Skin epidermis (tissue), 12 donors: Measurements from ENCODE around the gene SERHL2.
"Not testable (repeated sequence)": the region's sequence is repeated elsewhere in the genome, so short reads cannot be mapped to it uniquely, and the experiment has no call there.

Experiments
- H3K27ac ChIP-seq, 21 experiments: fragments of 200-600 bp; sonication (generic) in 11 of 21; one replicate each; pipeline ENCODE4 v1.5.0; 2020; ENCODE audit warnings: mild to moderate bottlenecking in 3 of 21, inconsistent platforms in 2 of 21, moderate library complexity in 2 of 21
- H3K4me3 ChIP-seq, 7 experiments: fragments of 200-600 bp; sonication (generic) in 2 of 7; one replicate each; pipeline ENCODE4 v1.5.0; 2020; ENCODE audit warnings: inconsistent platforms in 2 of 7, mild to moderate bottlenecking in 2 of 7, moderate library complexity in 1 of 7

The SERHL2 gene

DNA sequence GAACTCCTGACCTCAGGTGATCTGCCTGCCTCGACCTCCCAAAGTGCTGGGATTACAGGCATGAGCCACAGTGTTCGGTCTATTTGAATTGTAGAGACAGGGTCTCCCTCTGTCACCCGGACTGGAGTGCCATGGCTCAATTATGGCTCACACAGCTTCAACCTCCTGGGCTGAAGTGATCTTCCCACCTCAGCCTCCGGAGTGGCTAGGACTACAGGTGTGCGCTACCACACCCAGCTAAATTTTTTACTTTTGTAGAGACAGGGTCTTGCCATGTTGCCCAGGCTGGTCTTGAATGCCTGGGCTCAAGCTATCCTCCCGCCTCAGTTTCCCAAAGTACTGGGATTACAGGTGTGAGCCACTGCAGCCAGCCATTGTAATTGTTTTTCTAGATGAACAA is 14.2 kb downstream of the SERHL2 start:
- not testable (repeated sequence) for H3K27ac ChIP-seq, H3K4me3 ChIP-seq

DNA sequence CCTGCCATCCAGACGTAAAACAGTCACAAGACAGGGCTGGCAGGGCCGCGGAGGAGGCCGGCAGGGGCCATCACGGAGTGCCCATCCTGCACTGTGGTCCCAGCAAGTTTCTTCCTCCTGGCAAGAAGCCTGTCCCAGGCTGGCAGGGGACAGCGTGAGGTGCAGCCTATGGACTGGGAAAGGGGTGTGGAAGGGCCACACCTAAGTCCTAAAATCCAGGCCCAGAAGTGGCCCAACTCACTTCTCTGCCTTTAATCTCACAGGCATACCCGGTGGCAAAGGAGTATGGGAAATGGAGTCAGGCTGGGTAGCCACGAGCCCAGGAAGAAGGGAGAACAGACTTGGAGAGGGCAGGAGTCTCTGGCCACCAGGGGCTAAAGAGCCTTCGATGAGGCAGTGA is 16.8 kb downstream of the SERHL2 start:
- H3K4me3 ChIP-seq: not testable (repeated sequence)

DNA sequence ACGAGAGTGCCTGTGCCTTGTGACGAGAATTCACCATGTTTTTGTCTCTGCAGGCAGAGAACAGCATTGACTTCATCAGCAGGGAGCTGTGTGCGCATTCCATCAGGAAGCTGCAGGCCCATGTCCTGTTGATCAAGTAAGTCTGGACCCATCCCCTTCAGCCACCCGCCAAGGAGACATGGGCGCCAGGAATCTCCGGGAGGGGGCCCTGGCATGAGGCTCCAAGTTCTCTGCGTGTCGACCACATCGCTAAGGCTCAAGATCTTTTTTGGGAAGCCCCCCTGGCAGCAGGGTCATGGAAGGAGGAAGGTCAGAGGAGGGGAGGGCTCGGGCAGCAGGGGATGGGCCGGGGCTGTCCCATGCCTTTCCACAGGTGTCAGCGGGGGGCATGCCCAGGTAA is 17.3 kb downstream of the SERHL2 start:
- H3K4me3 ChIP-seq, H3K27ac ChIP-seq: not testable (repeated sequence)

More for the DNA sequence above, 16.8 kb downstream of the SERHL2 start:
- not testable (repeated sequence) for H3K27ac ChIP-seq

DNA sequence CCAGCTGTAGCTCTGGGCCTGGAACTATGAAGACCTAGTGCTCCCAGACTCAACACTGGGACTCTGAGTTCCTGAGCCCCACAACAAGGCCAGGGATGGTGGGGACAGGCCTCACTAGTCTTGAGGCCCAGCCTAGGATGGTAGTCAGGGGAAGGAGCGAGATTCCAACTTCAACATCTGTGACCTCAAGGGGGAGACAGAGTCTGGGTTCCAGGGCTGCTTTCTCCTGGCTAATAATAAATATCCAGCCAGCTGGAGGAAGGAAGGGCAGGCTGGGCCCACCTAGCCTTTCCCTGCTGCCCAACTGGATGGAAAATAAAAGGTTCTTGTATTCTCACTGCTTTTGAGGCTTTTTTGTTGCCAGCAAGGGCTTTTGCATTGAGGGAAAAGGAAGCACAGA is 20.3 kb downstream of the SERHL2 start:
- H3K27ac ChIP-seq, H3K4me3 ChIP-seq: not testable (repeated sequence)

DNA sequence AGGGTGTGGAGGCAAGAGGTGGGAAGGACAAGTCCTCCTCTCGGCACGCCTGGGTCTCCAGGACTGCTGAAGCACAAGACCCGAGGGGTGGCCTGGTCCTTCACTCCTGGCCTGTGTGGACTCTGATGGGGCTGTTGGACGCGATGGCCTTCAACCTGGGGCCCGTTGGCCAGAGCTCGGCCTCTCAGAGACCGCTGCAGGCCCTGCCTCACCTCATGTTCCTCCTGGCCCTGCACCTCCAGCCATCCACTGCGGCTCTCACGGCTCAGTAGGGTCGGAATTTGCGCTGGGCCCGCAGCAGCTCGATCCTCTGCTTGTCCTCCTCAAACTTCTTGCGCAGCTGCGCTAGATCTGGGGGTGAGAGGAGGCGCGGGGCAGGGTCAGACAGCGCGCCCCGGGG is 20.7 kb downstream of the SERHL2 start:
- H3K27ac ChIP-seq, H3K4me3 ChIP-seq: not testable (repeated sequence)

DNA sequence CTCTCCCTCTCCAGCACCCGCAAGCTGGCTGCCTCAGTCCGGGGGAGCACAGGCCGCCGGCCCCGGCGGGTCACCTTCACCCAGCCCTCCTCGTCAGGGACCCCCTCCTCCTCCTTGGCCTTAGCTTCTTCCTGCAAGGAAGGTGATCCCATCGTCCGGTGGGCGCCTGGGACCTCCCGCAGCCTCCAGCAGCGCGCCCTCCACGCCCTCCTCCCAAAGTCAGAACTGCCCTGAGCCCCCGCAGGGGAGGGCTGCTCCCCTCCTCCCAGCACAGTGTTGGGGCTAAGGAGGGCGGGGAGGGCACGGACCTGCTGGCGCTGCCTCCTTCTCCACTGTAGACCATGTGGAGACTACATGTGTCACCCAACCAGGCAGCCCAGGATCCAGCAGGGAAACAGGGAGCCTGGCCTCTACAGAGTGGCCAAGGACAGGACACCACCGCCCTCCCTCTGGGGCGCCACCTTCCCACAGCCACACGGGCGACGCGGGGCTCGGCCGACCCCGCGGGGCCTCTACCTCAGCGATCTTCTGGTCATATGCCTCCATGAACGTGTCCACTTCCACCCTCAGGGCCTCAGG is 22.3 kb downstream of the SERHL2 start:
- H3K4me3 ChIP-seq, H3K27ac ChIP-seq: not testable (repeated sequence)

DNA sequence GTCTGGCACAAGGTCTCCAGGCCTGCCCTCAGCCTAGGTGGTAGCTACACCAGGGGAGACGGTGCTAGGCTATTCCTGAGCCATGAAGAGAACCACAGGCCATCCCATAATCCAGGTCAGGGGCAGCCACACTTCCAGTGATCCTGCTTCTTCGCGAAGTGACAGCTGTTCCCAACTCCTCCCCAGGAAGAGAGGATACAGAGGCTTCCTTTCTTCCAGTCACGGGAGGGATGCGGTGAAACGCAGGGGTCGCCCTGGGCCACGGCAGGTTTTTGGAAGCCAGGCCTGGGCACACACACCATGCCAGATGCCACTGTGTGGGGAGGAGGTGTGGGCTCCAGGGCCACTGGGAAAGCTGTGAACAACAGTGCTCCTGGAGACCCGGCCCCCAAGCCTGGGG is 23.4 kb downstream of the SERHL2 start:
- not testable (repeated sequence) for H3K4me3 ChIP-seq, H3K27ac ChIP-seq

DNA sequence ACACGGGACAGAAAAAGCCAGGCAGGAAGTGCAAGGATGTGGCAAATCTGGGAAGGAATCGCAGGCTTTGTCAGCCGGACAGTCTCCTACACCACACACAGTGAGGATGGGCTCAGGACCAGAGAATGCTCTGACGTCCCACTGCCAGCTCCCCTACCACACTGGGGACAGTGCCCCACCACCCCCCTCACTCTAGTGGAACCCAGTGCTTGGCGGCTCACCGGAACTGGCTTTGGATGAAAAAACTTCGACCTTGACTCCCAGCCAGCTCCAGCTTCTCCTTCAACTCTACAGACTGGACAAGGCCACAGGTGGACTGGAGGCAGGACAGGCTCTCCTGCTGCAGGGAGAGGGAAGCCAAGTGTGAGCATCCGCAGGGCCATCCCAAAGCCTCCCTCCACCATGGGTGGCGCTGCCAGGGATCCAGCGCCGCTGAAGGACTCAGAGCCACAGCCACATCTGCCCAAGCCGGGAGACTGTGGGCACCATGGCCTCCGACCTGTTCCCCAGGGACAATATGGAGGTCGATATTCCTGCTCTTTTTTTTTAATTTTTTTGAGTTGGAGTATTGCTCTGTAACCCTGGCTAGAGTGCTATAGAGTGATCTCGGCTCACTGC is 24.0 kb downstream of the SERHL2 start:
- Histone ChIP-seq H3K4me3 (no peak overlapping the region), H3K27ac (no peak overlapping the region)

DNA sequence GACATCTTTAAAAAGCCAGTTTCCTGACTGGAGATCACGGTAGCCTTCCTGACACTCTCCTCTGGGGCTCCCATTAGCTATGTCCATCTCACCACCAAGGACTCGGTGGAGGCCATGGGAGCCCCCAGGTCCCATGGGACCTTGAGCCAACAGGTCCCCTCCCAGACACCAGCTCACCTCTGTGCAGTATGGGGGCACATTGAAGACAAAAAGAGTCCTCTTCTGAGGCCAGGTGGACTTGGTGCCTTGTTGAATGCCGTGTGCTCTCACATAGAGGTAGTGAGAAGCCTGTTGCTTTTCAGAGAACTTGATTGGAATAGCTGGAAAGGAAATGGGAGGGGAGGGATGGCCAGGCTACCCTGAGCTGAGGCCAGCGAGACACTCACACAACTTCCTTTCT is 26.3 kb downstream of the SERHL2 start:
- not testable (repeated sequence) for H3K27ac ChIP-seq, H3K4me3 ChIP-seq

DNA sequence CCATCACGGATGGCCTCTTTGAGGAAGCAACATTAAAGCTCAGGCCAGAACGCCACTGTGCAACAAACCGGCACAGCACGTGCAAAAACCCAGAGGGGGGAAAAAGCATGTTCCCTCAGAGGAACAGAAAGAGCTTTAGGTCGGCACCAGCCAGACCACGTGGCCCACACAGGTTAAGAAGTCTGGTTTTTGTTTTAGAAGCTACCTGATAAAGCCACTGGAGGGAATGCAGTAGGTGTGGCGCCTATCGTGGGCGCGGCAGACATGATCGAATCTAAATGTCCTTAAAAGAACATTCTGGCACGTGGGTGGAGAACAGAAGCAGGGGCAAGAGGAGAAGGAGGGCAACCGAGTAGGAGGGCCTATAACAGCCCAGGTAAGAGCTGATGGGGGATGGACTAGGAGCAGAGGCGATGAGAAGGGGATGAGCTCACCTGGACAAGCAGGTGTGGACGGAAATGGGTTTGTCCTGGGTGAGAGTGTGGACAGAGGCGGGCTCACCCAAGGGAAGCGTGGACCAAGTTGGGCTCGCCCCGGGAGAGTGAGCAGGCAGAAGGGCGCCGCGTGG is 27.5 kb downstream of the SERHL2 start:
- Histone ChIP-seq H3K27ac (peak overlapping the region in 20 of 21 experiments; percentile 38 to 90 (median 77)), H3K4me3 (peak overlapping the region; percentile 69 to 95 (median 88))

DNA sequence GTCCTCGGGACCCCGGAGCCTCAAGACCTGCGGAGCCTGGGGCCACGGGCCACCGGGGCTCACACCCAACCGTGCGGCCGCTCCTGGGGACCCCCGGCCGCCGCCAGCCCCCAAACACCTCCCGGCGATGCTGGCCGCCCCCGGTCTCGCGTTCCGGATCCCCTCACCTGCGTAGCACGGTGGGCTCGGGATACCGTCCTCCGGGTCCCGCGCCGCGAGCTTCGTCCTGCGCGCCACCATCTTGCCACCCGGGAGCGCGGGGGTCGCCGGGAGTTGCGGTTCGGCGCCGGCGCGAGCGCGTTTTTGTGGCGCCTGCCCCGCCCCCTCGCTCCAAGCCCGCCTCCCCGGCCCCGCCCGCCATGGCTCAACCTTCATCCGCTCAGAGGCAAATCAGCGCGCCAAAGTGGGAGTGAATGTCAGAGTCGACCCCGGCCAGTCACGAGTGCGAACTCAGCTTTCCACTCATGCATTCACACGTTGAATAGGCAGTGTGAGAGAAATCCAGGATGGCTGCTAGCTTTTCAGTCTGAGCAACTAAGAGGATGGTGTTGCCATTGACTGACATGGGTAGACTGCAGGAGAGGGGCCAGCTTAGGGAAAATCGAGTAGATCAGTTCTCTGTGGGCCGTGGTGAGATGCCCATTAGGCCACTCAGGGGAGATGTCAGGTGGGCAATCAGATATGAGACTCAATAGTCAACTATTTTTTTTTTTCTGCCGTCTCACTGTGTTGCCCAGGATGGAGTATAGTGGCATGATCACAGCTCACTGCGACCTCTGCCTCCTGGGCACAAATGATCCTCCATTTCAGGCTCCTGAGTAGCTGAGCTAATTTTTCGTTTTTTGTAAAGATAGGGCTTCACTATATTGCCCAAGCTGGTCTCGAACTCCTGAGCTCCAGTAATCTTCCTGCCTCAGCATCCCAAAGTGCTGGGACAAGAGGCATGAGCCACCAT is 28.3 kb downstream of the SERHL2 start:
- H3K27ac ChIP-seq: peak overlapping the region in 20 of 21 experiments; percentile 38 to 90 (median 77)

DNA sequence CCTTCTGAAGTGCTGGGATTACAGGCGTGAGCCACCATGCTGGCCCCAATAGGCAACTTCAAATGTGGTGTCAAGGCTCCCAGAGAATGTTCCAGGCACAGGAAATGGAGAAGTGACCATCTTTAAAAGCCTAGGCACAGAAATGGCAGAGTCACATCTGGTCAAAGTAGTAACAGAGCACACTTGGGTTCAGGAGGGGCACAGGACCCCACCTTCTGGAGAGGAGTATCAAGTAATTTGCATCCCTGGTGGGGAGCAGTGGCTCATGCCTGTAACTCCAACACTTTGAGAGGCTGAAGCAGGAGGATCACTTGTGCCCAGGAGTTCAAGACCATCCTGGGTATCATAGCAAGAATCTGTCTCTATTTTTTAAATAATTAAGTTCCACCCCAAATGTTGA is 29.2 kb downstream of the SERHL2 start:
- no peak overlapping the region for H3K27ac ChIP-seq
- H3K4me3 ChIP-seq: no peak overlapping the region

More for the DNA sequence above, 28.3 kb downstream of the SERHL2 start:
- peak overlapping the region; percentile 69 to 95 (median 88) for H3K4me3 ChIP-seq

DNA sequence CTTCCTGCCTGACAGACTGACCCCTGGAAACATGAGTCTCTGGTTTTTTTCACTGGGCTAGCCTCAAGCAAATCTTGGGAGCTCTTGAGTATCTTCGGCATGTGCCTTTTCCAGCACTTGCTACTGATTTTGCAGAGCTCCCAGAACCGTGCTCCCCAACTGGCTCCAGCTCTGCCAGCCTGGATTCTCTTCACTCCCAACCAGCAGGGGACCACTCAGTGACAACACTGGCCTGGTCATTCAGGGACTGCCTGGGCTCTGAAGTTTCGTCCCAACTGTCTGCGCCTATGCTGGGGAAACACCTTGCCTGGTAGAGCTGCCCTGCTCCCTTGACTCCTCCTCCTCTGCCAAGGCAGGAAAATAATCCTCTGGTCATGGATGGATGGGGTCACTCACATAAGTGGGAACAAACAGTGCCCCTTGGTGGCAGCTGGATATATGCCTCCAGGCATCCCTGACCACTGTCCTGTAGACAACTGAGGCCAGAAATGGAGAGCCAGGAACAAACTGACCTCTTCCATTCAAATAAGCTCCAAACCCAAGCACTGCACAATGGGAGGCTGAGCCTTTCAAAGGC is 30.7 kb downstream of the SERHL2 start:
- no peak overlapping the region for H3K27ac ChIP-seq
- peak overlapping the region in 1 of 7 experiments; percentile 3 for H3K4me3 ChIP-seq

DNA sequence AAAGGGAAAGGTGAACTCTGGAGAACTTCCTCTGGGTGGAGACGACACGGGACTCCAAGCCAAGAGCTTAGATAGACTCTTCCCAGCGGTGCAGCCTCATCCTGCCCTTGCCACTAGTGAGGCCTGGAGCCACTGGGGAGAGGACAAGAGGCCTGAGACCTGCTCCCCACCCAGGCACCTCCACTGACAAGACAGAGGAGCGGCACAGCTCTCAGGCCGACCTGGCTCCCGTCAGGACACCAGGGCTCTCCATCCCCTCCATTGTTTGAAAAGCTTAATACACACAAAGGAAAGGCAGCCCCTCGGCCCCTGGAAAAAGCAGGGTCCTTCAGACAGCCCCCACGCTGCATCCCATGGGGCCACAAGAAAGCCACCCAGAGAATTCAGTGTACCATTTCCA is 31.3 kb downstream of the SERHL2 start:
- Histone ChIP-seq H3K27ac (no peak overlapping the region), H3K4me3 (no peak overlapping the region)

DNA sequence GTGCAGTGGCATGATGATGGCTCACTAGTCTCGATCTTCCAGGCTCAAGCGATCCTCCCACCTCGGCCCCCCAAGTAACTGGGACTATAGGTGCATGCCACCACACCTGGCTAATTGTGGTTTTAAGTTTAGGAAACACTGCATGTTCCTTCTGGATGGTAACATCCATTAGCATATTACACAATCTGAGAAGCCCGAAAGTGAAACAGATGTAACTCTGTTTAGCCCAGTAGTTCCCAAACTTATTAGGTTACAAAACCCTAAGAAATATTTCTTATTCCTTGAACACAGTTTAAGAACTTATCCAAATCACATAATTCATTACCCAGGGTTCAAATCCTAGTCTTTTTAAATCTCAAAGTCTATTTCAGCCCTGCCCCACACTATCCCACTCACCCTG is 32.6 kb downstream of the SERHL2 start:
- H3K4me3 ChIP-seq: no peak overlapping the region
- peak overlapping the region in 1 of 21 experiments; percentile 20 for H3K27ac ChIP-seq

DNA sequence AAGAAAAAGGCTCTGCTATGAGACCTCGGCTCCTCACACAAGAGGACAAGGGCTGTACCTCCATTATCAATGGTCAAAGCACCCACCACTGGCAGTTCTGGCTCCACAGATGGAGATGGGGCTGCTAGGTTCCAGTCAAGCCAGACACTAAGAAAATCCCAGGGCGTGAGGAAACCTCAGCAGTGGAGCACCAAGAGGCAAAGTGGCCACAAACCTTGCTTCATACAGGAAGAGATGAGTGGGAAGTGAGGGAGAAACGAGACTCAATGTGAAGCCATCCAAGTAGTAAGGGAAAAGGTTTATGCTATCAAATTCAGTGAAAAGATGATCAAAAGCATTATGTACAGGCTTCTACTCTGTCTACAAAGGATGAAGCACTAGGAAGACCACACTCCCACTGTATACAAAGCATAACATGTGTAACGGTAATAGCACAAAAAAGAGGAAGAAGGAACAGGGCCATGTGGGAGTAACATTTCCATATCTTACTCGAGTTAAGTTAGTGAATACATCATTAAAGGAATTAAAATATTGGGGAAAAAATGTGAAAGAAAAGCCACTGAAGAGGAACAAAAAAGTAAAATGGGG is 33.9 kb downstream of the SERHL2 start:
- Histone ChIP-seq H3K4me3 (no peak overlapping the region), H3K27ac (no peak overlapping the region)

DNA sequence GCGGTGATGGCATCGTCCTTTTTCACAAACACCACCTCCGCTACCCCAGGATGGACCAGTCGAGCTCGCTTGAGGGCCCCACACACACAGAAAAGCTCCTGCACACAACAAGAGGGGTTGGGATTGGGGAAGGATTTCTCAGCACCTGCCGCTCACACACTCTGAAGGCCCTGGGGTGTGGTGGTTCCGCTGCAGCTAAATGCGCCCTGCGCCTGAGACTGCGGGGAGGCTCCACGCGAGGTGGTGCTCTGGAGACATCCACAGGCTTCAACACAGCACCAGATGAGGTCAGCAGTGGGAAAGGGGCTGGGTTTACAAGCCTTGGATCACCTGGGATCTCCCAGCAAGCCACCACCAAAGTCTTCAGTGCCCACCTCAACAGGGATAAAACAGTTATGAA is 38.2 kb downstream of the SERHL2 start:
- H3K27ac ChIP-seq: no peak overlapping the region
- H3K4me3 ChIP-seq: no peak overlapping the region

DNA sequence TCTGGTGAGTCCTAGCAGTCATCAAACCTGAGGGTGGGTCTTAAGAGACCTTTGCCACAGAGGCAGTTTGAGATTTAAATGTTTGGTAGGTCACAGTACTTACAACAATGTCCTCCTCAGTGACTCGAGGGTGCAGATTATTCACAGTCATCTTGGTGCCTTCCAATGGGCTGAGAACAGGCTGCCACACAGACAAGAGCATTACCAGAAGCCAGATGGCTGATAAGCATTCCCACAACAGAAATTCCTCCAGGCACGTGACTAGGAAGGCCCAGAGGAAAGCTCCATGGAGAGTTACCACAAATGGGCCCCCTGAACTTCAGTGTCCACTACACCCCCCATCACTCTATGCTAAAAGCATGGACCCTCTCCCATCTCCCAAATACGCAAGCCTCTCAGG is 41.7 kb downstream of the SERHL2 start:
- peak overlapping the region in 1 of 21 experiments; percentile 28 for H3K27ac ChIP-seq
- no peak overlapping the region for H3K4me3 ChIP-seq

DNA sequence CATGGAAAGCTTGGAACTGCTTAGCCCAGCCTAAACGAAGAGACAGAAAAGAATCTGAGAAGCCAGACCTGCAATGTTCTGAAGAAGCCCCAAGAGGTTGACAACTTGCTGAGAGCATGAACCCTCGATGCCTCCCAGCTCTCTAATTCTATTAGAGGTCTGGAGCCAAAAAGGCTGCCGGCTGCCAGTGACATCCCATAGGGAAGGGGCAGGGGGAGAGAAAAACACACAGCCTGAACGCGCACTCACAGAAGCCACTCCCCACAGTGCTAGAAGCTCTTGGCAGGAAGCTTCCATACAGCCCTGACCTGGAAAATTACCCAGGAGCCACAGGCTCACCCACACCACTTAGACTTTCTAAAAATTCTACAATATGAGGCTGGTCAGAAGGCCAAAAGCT is 42.6 kb downstream of the SERHL2 start:
- H3K27ac ChIP-seq: peak overlapping the region in 2 of 21 experiments; percentile 25 to 28
- no peak overlapping the region for H3K4me3 ChIP-seq
